Progenitor cell of endocrine pancreas (in vitro differentiated cells): Measurements from ENCODE around the gene FBXO47. TPM values are rescaled to one million over a fixed set of nuclear protein-coding genes. Genes with fewer than 3 reads are reported as not detected.
"Not testable (repeated sequence)": the region's sequence is repeated elsewhere in the genome, so short reads cannot be mapped to it uniquely, and the experiment has no call there.

Experiments
- DNase-seq: peaks from one replicate; pipeline ENCODE4 v3.0.0; 2021; ENCODE audit warnings: low spot score; ENCODE audit not compliant: unreplicated experiment
- H3K27ac Mint-ChIP-seq: 2 replicates; pipeline ENCODE4 v1.8.0; 2021; ENCODE audit warnings: mild to moderate bottlenecking, moderate library complexity, mixed read lengths
- H3K27me3 Mint-ChIP-seq: 2 replicates; pipeline ENCODE4 v1.8.0; 2021; ENCODE audit warnings: mixed read lengths
- H3K36me3 Mint-ChIP-seq: 2 replicates; pipeline ENCODE4 v1.8.0; 2022; ENCODE audit warnings: mixed read lengths; ENCODE audit not compliant: insufficient read depth
- H3K4me1 Mint-ChIP-seq: 2 replicates; pipeline ENCODE4 v1.8.0; 2021; ENCODE audit warnings: low read depth, mixed read lengths
- H3K4me3 Mint-ChIP-seq: 2 replicates; pipeline ENCODE4 v1.8.0; 2021; ENCODE audit warnings: low read depth, mild to moderate bottlenecking, moderate library complexity, mixed read lengths
- H3K9me3 Mint-ChIP-seq: 2 replicates; pipeline ENCODE4 v1.8.0; 2021; ENCODE audit warnings: low read depth, mixed read lengths
- total RNA-seq: library from RNA; stranded (reverse); gene quantifications from 2 replicates; pipeline ENCODE4 v1.2.1, GENCODE V29; 2021
- TF ChIP-seq, protein P1 (sequence below): fragments of 200-600 bp; sonication (generic); IDR thresholded peaks from one replicate; pipeline ENCODE4 v1.5.0; 2021; ENCODE audit warnings: antibody characterized with exemption, mild to moderate bottlenecking; ENCODE audit not compliant: unreplicated experiment

FBXO47 gene
- total RNA-seq, 1 donor from 2014 or later: not detected

DNA sequence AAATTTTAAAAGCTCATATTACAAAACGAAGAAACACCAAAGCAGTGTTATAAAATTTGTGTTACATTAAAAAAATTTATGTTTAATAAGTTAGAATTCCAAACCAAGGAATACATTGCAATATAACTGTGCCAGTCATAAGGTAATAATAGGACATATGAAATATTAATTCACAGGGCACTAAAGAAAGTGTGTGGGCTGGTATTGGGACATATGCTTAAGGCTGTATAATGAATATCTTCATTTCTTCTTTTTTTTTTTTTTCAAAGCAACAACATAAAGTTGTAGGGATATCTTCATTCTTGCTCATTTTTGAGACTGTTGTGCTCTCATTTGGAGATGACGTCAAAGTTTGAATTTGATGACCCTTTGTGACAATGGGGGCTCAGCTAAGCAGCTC lies 17.5 kb upstream of the FBXO47 start:
- no peak for DNase-seq
- Mint-ChIP-seq H3K27me3 (no peaks in the 10 kb centered on the region), H3K4me3 (no peak overlapping the region), H3K9me3 (no peaks in the 10 kb centered on the region), H3K36me3 (no peaks in the 10 kb centered on the region), H3K4me1 (no peaks in the 10 kb centered on the region), H3K27ac (no peak overlapping the region)
- TF ChIP-seq, protein P1, sequence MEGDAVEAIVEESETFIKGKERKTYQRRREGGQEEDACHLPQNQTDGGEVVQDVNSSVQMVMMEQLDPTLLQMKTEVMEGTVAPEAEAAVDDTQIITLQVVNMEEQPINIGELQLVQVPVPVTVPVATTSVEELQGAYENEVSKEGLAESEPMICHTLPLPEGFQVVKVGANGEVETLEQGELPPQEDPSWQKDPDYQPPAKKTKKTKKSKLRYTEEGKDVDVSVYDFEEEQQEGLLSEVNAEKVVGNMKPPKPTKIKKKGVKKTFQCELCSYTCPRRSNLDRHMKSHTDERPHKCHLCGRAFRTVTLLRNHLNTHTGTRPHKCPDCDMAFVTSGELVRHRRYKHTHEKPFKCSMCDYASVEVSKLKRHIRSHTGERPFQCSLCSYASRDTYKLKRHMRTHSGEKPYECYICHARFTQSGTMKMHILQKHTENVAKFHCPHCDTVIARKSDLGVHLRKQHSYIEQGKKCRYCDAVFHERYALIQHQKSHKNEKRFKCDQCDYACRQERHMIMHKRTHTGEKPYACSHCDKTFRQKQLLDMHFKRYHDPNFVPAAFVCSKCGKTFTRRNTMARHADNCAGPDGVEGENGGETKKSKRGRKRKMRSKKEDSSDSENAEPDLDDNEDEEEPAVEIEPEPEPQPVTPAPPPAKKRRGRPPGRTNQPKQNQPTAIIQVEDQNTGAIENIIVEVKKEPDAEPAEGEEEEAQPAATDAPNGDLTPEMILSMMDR: no peak

DNA sequence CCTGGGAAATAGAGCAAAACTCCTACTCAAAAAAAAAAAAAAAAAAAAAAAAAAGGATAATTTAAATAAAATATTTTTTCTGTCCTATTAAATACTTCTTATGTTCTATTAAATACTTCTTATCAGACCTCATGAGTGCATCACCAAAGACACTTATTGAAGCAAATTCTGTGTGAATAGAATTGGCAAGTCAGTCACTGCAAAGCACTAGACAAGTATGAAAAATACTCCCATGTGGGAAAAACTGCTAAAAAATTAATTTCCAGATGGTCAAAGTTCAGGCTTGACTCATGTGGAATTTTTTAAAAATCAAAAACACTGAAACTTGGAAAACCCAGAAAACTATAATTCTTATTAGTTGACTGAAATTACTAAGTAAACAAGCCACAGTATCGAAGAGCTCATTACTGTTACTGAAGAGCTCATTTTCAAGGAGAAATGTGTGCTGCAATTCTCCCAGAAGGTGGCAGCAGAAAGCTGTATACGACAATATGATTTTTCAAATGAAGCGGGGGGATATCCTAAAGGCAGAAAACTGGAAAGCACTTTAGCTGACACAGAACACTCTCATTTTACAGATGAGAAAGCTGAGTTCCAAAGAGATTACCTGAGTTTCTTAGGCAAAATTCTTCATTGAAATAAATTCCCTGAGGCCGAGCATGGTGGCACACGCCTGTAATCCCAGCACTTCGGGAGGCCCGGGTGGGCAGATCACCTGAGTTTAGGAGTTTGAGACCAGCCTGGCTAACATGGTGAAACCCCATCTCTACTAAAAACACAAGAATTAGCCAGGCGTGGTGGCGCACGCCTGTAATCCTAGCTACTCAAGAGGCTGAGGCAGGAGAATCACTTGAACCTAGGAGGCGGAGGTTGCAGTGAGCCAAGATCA lies 15.9 kb upstream of the FBXO47 start:
- Mint-ChIP-seq H3K27ac (no peak overlapping the region), H3K27me3 (no peaks in the 10 kb centered on the region), H3K36me3 (no peaks in the 10 kb centered on the region), H3K4me1 (no peaks in the 10 kb centered on the region), H3K9me3 (no peaks in the 10 kb centered on the region), H3K4me3 (no peak overlapping the region)
- no peak for DNase-seq
- TF ChIP-seq, protein P1: peak; percentile 80

DNA sequence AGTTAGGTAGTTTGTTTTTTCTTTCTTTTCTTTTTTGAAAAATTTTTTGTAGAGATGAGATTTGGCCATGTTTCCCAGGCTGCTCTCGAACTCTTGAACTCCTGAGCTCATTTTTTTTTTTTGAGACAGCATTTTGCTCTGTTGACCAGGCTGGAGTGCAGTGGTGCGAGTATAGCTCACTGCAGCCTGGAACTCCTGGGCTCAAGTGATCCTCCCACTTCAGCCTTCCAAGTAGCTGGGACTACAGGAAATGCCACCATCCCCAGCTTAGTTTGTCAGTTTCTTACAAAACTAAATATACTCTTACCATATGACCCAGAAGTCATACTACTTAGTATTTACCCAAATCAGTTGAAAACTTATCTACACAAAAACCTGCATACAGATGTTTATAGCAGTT lies 14.4 kb upstream of the FBXO47 start:
- no peaks in the 10 kb centered on the region for H3K9me3 Mint-ChIP-seq
- DNase-seq: no peak
- H3K27me3 Mint-ChIP-seq: no peaks in the 10 kb centered on the region
- no peak overlapping the region for H3K4me3 Mint-ChIP-seq
- H3K4me1 Mint-ChIP-seq: no peaks in the 10 kb centered on the region
- H3K36me3 Mint-ChIP-seq: no peaks in the 10 kb centered on the region
- H3K27ac Mint-ChIP-seq: no peak overlapping the region
- TF ChIP-seq, protein P1: no peak

DNA sequence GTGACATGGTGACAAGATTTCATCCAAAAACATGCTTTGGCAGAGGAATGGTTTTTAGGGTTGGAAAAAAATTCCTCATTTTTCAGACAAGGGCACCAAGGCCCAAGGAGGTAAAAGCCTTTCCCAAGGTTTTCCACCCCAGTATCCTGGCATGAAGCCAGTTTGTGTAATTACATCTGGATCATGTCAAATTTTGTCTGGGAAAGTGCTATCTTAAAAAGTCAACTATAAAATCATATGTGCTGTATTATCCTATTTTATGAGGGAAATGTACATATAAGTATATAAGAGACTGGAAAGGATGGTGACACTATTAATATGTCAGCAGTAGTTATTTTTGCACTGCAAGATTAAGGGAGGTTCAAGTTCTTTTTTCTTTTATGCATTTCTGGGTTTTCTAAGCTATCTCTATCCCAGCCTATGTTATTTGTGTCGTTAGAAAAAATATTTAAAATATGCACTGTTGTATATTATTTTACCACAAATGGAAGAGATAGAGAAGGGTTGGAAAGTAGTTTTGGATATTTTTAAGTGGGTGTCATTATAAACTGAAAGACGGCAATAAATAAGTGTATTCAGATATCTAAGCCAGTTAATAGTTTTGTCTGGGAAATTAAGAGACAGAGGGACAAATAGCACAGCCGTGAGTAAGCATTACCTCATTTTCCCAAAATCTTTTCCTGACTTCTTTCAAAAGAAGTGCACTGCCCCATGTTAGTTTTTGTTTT lies 13.5 kb upstream of the FBXO47 start:
- Mint-ChIP-seq H3K4me1 (no peaks in the 10 kb centered on the region), H3K9me3 (no peaks in the 10 kb centered on the region), H3K36me3 (no peaks in the 10 kb centered on the region), H3K27ac (no peak overlapping the region), H3K27me3 (no peaks in the 10 kb centered on the region), H3K4me3 (no peak overlapping the region)
- TF ChIP-seq, protein P1: no peak
- DNase-seq: no peak

DNA sequence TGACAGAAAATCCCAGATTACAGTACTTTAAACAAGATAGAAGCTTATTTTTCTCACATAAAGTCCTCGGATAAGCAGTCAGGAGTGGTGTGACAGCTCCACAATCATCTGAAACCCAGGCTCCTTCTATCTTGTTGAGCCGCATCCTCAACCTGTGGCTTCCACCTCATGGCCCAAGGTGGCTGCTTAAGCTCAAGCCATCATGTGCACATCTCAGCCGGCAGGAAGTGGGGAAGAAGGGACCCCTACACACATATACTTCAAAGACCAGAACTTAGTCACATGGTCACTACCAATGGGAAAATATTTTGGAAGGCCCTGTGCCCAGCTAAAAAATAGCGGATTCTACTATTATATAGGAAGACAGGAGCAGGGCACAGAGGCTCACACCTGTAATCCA lies 11.0 kb upstream of the FBXO47 start:
- no peak for DNase-seq
- no peaks in the 10 kb centered on the region for H3K36me3 Mint-ChIP-seq
- H3K27me3 Mint-ChIP-seq: no peaks in the 10 kb centered on the region
- no peaks in the 10 kb centered on the region for H3K9me3 Mint-ChIP-seq
- no peak overlapping the region for H3K4me3 Mint-ChIP-seq
- H3K4me1 Mint-ChIP-seq: no peaks in the 10 kb centered on the region
- TF ChIP-seq, protein P1: no peak
- H3K27ac Mint-ChIP-seq: no peak overlapping the region

DNA sequence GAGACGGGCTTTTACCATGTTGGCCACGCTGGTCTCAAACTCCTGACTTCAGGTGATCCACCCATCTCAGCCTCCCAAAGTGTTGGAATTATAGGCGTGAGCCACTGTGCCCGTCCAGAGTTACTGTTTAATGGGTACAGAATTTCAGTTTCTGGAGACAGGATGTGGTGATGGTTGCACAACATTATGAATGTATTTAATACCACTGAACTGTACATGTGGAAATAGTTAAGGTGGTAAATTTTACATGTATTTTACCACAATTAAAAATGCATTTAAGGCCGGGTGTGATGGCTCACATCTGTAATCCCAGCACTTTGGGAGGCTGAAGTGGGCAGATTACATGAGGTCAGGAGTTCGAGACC lies 9.0 kb upstream of the FBXO47 start:
- H3K36me3 Mint-ChIP-seq: not testable (repeated sequence)

More for the DNA sequence above, 9.0 kb upstream of the FBXO47 start:
- not testable (repeated sequence) for H3K27ac Mint-ChIP-seq, H3K27me3 Mint-ChIP-seq, H3K4me3 Mint-ChIP-seq, DNase-seq, H3K4me1 Mint-ChIP-seq, H3K9me3 Mint-ChIP-seq
